GM21737 (cell line): ENCODE results near the gene CFAP53.

Experiments used
- ATAC-seq: cut with Tn5 transposase; IDR thresholded peaks from one replicate; pipeline ENCODE4 v1.9.1; 2021; ENCODE audit warnings: mild to moderate bottlenecking, moderate library complexity; ENCODE audit not compliant: unreplicated experiment

CFAP53 gene

DNA sequence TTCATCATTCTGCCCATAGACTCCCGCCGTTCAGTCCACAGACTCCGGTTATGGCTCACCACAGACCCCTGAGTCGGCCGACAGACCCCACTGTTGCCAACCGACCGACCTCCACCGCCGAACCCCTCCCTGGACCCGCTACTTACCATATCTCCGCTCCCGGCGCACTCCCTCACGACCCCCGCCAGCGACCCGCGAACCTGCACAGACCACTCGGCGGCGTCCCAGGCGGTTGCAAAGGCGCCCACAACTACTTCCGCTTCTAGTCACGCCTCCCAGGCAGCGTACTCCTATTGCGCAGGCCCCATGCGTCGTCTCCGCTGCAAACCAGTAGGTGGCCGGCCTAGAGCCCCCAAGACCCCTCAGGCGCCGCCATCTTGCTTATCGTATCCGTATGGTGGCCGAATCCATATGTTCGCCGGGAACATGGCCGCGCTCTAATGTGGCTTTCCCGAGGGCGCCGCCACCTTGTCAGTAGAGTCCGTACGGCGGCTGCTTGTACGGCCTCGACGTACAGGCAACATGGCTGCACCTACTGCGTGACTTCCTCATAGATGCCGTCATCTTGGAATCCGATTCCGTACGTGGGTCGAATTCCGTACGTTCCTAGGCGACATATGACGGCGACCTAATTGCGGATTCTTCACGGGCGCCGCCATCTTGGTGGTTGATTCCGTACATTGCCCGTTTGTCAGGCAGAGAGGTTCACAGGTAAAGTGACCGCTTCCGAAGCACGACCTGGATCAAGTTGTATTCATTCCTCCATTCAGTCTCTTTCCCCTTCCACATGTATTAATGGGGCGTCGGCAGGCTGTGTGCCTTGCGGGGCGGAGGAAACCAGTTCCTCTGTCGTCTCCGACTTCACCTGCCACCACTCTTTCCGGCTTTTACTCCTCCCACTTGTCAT lies 21.4 kb upstream of the CFAP53 start, which contains the start of gene CXXC1:
TSS of gene CXXC1 (minus strand) at position 252 of the 907 bp plus-strand sequence. CDS start at position 149, 103 bp downstream.
- ATAC-seq: peak; percentile 87

DNA sequence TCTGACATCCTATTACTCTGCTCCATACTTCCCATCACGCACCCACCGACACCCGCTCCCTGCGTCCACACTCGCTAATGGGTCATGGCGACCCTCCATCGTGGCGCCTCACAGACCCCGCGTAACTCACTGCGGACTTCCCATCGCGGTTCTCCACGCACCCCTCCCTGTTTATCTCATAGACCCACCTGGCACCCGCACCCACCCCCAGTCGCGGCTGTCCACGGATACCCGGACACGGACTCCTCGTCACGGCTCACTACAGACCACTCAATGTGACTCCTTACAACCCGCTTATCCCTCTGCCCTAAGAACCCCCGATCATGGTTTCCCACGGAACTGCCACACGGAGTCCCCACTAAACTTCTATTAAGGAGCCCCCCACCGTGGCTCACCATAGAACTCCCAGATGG lies 20.7 kb upstream of the CFAP53 start:
- ATAC-seq: no peak

DNA sequence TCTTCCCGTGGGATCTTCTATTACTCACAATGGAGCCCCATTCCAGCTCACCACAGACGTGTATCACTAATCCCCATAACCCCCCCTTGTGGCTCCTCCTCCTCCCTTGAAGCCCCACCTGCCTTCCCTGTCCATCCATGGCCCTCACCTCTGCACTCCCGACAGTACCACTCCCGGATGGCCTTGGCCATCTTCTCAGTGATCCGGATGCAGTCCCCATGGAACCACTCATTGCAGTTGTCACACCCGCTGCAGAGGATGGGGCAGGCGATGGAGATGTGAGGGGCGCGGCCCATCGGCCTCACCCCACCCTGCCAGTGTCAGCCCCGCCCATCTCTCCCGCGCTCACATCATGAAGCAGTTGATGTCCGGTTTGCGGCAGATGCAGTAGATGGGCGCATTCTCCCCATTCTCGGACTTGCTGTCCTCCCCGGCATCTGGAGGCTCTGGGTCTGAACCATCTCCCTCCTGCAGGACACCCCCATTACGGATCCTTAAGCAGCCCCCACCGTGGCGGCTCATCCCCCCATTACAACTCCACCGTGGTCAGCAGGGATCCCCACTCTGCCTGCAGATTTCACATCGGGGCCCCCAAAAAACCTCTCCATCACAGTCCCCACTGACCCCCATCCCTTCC lies 20.2 kb upstream of the CFAP53 start:
- no peak for ATAC-seq

DNA sequence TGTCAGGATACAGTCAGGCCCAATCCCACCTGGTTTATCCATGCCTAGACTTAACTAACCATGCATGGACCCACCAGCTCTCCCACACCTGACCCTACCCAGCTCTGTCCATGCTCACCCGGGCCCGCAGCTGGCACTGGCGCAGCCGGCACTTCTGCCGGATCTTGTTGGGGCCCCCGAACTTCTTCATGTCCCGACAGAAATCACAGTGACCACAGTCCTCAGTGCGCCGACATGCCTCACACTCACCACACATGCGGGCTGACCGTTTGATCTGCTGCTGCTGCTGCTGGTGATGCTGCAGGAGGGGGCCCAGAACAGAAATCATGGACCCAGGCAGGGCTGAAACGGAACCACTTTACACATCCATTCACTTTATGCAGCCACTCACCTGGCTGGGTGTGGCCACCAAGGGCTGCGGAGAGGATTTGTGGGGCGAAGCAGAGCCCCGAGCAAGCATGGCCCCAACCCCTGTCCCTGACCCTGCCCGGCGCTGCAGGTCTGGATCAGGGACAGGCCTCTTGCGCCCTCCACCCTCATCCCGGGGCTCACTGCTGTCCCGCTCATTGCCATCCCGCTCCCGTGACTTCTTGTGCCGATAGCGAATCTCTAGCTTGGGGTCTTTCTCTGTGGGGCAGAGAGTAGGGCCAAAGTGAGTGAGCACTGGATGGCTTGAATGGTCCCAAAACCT lies 19.5 kb upstream of the CFAP53 start:
- ATAC-seq: no peak

DNA sequence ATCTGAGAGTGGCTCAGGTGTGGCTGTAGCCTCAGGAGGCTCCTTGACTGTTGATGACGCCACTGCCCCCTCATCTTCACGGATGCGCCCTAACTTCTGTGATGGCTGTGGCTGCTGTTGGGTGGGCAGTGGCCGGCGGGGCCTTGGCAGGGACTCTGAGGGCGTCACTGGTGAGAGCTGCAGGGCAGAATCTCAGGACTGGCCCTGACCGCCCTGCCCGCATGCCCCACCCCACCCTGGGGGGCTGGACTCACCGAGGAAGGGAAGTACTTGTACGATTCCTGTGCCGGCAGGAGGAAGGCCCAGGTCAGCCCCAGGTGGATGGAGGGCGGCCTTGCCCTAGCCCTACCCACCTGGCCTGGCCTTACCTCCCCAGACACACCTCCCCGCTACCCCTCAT lies 18.8 kb upstream of the CFAP53 start:
- no peak for ATAC-seq

DNA sequence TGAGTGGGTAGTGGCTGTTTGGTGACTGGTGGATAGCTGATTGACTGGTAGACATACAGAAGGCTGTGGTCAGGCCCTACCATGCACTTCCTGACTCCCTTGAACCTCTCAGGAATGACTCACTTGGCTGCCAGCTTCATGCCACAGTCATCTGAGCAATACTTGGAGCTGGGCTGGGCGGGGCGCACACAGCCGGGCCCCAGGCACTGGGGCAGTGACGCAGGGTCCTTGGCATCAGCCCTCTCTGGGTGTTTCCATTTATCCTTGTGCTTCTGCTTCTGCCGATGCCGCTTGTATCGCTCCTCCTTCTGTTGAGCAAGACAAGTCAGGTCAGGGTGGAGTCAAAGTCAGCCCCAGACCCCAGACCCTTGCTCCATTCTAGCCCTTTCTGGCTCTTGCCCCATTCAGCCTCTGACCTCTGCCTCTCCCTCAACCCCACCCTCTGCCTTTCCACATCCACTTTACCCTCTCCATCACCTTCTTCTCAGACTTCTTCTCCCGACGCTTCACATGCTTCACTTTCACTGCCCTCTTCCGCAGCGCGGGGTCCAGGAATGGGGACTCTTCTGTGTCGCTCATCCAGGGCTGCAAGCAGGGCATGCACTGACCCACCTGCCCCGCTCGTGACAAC lies 18.1 kb upstream of the CFAP53 start:
- ATAC-seq: no peak

DNA sequence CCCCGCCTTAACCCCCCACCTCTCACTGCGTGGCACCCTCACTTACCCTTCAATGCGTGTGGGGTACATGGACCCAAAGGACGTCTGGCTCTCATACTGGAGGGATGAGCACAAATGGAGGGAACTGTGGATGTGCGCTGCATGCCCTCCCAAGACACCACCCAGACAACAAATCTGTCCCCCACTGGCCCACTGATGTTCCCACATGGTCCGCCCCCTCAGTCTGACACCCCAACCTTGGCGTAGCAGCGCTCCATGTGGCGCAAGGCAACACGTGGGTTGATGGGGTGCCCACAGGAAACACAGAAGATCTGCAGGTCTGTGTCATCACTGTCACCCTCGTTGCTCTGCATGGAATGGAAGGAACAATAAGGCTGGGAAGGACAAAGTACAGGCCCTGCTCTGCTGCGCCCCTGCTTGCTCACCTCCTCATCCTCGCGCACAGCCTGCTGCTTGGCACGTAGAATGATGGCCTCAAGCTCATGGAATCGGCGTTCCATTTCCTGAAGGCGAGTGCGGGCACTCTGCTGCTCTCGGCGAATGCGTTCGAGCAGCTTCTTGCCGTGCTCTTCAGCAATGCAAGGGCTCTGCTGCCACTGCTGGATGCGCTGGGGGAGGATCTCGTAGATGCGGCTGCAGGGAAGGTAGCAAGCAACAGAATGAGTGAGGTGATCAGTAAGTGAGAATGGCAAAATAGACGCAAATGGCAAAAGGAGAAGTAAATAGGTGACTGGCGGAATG lies 17.3 kb upstream of the CFAP53 start:
- ATAC-seq: no peak

DNA sequence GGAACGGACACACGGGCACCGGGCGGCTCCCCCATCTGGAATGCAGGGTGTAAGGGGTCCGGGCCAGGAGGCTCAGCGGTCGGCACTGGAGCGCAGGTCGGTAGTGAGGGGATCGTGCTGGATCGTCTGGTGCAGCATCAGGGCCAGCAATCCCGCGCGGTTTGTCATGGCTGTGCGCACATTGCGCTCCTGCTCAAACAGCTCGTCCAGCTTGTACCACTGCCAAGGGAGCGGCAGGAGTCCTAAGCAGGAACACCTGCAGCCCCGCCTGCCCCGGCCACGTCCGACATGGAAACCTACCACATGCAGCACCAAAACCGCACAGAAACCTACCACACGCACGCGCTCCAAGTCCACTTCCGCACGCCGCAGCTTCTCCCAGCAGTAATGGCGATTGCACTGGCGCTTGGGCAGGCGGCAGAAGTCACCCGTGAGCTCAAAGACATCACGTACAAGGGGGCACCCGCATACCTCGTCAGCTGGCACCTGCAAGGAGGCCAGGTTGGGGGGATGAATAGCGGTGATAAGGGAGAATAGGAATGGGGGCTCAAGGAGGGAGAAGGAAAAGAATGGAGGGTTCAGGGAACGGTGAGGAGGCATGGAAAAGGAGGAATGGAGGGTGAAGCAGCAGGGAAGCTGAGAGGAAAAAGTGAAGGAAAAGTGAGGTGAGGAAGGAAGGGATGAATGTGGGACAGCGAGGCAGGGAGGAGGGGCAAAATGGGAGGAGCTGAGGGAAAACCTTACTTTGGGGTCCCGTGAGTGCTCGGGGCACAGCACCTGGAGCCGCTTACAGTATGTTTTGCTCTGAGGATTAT lies 16.4 kb upstream of the CFAP53 start:
- no peak for ATAC-seq

DNA sequence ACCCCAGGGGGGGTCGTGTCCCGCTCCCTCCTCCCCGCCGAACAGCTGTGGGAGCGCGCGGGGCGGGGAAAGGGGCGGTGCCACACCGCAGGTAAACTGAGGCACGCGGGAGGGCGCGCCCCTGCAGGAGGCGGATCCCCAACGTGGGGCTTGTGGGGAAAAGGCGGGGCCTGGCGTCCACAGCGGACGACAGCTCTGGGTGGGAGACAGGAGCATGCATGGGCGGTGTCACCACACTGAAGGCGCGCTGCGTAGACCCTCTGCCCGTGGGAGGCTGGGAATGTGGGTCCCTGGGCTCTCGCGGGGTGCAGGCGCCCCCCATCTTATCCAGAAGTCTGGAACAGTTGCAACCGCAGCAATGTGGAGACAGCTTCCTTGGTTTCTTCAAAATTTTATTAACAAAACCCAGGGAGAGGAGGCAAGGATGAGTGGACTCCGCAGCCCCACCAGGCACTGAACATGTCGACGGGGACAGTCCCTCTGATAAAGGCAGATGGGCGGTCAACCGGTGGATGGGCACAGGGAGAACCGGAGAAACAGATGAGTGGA lies 15.8 kb upstream of the CFAP53 start:
- no peak for ATAC-seq

DNA sequence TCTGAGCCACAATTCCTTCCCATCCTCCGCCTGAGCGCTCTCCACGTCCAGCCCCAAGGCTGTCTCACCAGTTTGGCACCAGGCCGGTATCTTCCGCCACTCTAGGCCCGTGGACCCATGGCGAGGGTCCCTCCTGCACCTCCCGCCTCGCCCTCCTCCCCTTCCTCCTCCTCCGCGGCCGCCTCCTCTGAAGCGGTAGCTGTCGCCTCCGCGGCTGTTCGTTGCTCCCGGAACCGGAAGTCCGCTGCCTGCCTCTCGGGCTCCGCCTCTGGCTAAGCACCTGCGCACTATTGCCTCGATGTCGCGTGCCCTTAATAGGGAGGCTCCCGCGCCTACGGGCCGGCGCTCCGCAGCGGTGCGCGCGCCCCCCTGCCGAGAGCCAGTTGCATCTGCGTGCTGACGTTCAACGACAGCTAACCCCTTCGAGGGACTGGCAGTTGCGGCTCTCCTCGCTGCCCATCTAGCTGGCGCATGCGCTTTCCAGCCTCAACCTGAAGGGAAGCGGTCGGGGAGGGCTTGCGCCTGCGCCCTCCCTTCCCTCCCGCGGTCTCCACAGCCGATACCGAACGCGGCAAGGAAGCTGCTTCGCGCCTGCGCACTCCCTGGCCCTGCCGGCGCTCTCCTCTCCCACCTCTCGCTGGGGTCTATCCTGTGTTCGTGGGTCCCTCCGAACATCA lies 15.1 kb upstream of the CFAP53 start, which contains the start of gene MBD1:
TSS of gene MBD1 (minus strand) at position 229 of the 677 bp plus-strand sequence. CDS start 1,531 bp downstream, outside the sequence.
- ATAC-seq: peak; percentile 79

DNA sequence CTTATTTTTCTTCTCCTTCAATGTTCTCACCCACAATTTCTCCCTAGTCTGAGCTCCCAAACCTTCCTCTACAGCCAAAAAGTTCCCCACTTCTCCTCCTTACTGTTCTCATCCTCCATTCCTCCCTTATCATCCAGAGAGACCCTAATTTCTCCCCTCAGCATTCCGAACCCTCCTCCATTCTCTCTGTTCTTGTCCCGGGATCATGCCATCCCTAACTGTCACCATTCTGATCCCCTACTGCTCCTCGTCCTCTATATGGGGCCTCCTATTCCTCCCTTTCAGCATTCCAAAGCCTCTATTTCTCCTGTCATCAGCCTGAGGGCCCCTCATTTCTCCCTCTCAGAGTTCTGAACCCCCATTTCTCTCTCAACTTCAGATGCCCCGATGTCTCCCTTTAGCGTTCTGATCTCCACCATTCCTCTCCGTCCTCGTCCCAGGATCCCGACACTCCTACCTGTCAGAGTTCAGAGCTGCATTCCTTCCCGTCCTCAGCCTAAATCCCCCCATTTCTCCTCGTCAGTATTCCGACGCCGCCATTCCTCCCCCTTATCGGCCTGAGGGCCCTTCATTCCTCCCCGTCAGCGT lies 14.5 kb upstream of the CFAP53 start:
- no peak for ATAC-seq

DNA sequence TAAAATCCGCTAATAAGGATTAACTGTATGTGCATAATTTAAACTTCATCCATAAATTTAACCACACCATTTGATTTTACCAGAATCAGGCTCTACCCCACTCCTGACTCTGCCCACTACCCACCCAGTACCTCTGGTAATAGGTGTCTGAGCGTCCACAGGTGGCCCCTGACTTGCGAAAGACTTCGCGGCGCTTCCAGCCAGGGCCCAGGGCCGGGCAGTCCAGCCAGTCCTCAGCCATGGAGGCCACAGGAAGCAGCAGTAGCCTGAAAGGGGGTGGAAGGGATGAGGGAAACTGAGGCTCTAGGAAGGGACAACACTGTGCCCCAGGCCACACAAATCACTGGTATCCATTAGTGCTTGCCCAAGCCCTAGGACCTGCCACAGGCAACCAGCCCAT lies 13.5 kb upstream of the CFAP53 start:
- no peak for ATAC-seq

DNA sequence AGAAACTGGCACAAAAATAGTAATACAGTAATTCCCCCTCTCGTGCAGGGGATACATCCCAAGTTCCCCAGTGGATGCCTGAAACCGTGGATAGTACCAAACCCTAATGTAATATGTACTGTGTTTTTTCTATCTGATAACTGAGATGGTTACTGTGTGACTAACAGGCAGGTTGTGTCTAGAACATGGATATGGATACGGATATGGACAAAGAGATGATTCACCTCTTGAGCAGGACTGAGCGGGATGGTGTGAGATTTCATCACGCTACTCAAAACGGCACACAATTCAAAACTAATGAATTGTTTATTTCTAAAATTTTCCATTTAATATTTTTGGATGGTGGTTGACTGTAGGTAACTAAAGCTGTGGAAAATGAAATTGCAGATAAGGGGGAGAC lies 11.6 kb upstream of the CFAP53 start:
- ATAC-seq: no peak

DNA sequence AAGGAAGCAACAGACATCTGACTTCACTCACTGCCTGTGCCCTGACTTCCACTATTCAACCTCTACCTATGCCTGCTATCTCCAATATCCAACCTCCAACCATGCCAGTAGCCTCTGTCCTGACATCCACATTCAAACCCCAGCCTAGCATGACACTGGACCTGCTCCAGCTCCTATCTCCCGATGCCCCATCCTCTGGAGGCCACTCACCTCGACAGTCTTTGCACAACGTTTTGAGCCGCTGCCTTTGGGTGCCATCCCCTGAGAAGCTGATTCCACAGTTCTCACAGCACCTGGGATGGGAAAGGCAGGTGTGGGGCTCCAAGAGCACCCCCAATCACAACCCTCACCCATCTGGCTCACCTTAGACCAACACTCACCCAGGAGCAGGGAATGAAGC lies 10.2 kb upstream of the CFAP53 start:
- no peak for ATAC-seq

DNA sequence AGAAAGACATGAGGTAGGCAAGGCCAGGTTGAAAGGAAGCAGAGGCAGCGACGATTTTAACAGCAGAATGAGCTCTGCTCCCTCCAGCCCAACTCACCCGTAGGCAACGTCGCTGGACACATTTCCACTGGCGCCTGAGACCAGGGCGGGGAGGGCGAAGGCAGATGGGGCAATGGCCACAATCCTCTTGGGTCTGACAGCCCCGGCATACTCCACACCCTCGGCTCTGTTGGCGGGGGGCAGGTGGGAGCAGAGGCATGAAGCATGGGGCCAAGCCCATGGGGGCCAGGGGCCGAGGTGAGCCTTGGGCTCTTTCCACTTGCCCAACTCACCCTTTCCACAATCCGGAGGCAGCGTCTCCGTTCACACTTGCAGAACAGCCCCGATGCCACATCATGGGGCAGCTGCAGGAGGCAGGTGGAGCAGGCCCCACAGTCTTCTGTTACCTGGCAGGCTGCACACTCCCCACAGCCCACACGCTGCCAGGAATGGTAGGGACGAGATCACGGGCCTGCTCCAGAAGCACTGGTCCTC lies 9.3 kb upstream of the CFAP53 start:
- no peak for ATAC-seq

DNA sequence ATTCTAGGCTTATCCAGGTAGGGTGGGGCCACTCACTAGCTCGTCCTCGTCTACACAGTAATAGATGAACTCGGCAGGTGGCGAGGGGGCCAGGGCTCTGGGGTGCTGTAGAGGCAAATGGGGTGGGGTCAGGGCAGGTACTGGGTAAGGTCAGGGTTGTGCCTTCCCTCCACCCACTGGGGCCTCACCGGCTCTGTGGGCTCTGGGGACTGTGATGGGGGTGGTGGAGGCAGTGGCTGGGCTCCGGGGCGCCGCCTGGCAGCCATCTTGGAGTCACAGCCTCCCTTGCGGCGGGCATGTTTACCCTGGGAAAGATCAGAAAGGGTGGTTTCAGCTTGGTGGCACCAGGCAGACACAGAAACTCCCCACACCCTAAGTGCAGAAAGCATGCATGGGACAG lies 8.6 kb upstream of the CFAP53 start:
- ATAC-seq: no peak

DNA sequence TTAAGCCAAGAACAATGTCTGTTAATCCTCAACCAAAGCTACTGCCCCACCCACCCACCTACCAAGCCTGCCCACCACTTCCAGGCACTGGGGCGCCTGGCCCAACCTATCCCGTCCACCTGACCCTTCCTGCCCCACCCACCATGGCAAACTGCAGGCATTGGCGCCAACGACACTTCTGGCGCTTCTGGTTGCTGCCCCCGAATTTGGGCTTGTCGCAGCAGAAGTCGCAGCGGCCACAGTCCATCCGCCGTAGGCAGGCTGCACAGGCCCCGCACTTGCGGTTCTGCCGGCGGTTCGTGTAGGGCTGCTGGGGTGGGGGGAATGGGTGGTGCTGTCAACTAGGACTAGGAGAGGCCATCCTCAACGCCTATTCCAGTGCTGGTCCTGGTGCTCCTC lies 7.7 kb upstream of the CFAP53 start:
- ATAC-seq: no peak
